Chondrocyte (in vitro differentiated cells): ENCODE results near the gene KCNQ1. TPM values are rescaled to one million over a fixed set of nuclear protein-coding genes. Genes with fewer than 3 reads are reported as not detected.
A peak's percentile ranks its signal among the peaks of the same experiment; 100 is the strongest.

Source experiments
- DNase-seq: peaks from one replicate; pipeline ENCODE4 v3.0.0; 2021; ENCODE audit warnings: mixed read lengths, low spot score
- H3K27ac Mint-ChIP-seq: one replicate; pipeline ENCODE4 v1.8.0; 2021; ENCODE audit warnings: mild to moderate bottlenecking, moderate library complexity, mixed read lengths; ENCODE audit not compliant: unreplicated experiment
- H3K27me3 Mint-ChIP-seq: 2 replicates; pipeline ENCODE4 v1.8.0; 2021; ENCODE audit warnings: low read depth, mixed read lengths
- H3K36me3 Mint-ChIP-seq: 2 replicates; pipeline ENCODE4 v1.8.0; 2021; ENCODE audit warnings: low read depth, mixed read lengths
- H3K4me1 Mint-ChIP-seq: 2 replicates; pipeline ENCODE4 v1.8.0; 2021; ENCODE audit warnings: low read depth, mild to moderate bottlenecking, mixed read lengths
- H3K4me3 Mint-ChIP-seq: one replicate; pipeline ENCODE4 v1.8.0; 2021; ENCODE audit warnings: mild to moderate bottlenecking, moderate library complexity, mixed read lengths; ENCODE audit not compliant: unreplicated experiment
- H3K9me3 Mint-ChIP-seq: 2 replicates; pipeline ENCODE4 v1.8.0; 2021; ENCODE audit warnings: low read depth, mixed read lengths
- CTCF ChIP-seq: fragments of 200-600 bp; sonication (generic); IDR thresholded peaks from 2 replicates; pipeline ENCODE4 v1.5.0; 2021; ENCODE audit warnings: antibody characterized with exemption, mild to moderate bottlenecking, moderate library complexity
- total RNA-seq: library from RNA; stranded (reverse); gene quantifications from 3 replicates; pipeline ENCODE4 v1.2.1, GENCODE V29; 2021

The KCNQ1 gene
- total RNA-seq, 1 donor from 2014 or later = not detected

- H3K4me1 Mint-ChIP-seq = peaks cover 3% of the 10 kb centered on the region
- H3K27me3 Mint-ChIP-seq = peaks cover 40% of the 10 kb centered on the region
- H3K4me3 Mint-ChIP-seq = no peak overlapping the region
- no peaks in the 10 kb centered on the region for H3K36me3 Mint-ChIP-seq
- H3K9me3 Mint-ChIP-seq = no peaks in the 10 kb centered on the region
- no peak overlapping the region for H3K27ac Mint-ChIP-seq
- DNase-seq = peak; percentile 72
- no peak for TF ChIP-seq CTCF
These were observed 4.9 kb downstream of the KCNQ1 start for GRCh38 chr11:2449548-2450320.

- TF ChIP-seq CTCF = no peak
- Mint-ChIP-seq H3K9me3 (peaks cover 3% of the 10 kb centered on the region), H3K36me3 (no peaks in the 10 kb centered on the region), H3K4me1 (no peaks in the 10 kb centered on the region), H3K27ac (no peak overlapping the region), H3K4me3 (no peak overlapping the region), H3K27me3 (peaks cover 41% of the 10 kb centered on the region)
- peak; percentile 88 for DNase-seq
These were observed 5.7 kb downstream of the KCNQ1 start for GRCh38 chr11:2450321-2451041.

GRCh38 chr11:2451336-2451735 lies 6.5 kb downstream of the KCNQ1 start:
- Mint-ChIP-seq H3K4me1 (no peaks in the 10 kb centered on the region), H3K27ac (no peak overlapping the region), H3K4me3 (no peak overlapping the region), H3K36me3 (peaks cover 2% of the 10 kb centered on the region), H3K9me3 (peaks cover 8% of the 10 kb centered on the region), H3K27me3 (peaks cover 43% of the 10 kb centered on the region)
- TF ChIP-seq CTCF = no peak
- peak; percentile 83 for DNase-seq

- peak; percentile 56 for DNase-seq
- H3K27ac Mint-ChIP-seq = no peak overlapping the region
- no peak overlapping the region for H3K4me3 Mint-ChIP-seq
- H3K4me1 Mint-ChIP-seq = no peaks in the 10 kb centered on the region
- H3K27me3 Mint-ChIP-seq = peaks cover 46% of the 10 kb centered on the region
- H3K9me3 Mint-ChIP-seq = peaks cover 8% of the 10 kb centered on the region
- H3K36me3 Mint-ChIP-seq = peaks cover 2% of the 10 kb centered on the region
- no peak for TF ChIP-seq CTCF
These were observed 7.1 kb downstream of the KCNQ1 start for GRCh38 chr11:2451916-2452315.

- Mint-ChIP-seq H3K27ac (no peak overlapping the region), H3K27me3 (peaks cover 46% of the 10 kb centered on the region), H3K36me3 (peaks cover 2% of the 10 kb centered on the region), H3K9me3 (peaks cover 8% of the 10 kb centered on the region), H3K4me3 (no peak overlapping the region), H3K4me1 (no peaks in the 10 kb centered on the region)
- no peak for TF ChIP-seq CTCF
- peak; percentile 68 for DNase-seq
These were observed 7.7 kb downstream of the KCNQ1 start for GRCh38 chr11:2452321-2453012.
